Smooth muscle cell (in vitro differentiated cells): Measurements from ENCODE around the gene REC114. TPM values are rescaled to one million over a fixed set of nuclear protein-coding genes. Genes with fewer than 3 reads are reported as not detected.

Experiments
- DNase-seq: peaks from one replicate; lab custom pipeline; 2025; ENCODE audit not compliant: unreplicated experiment; lab: John Stamatoyannopoulos, UW
- H2AFZ ChIP-seq: fragments of 200-600 bp; sonication (generic); 2 replicates; pipeline ENCODE4 v1.6.0; 2016; ENCODE audit warnings: antibody characterized with exemption, low read depth, mild to moderate bottlenecking
- H3F3A ChIP-seq: fragments of 200-600 bp; sonication (generic); 2 replicates; pipeline ENCODE4 v1.6.0; 2017; ENCODE audit warnings: antibody characterized with exemption, low read depth
- H3K27ac ChIP-seq: fragments of 200-600 bp; sonication (generic); 2 replicates; pipeline ENCODE4 v1.5.1; 2016; ENCODE audit warnings: low read depth, mild to moderate bottlenecking
- H3K27me3 ChIP-seq: fragments of 200-600 bp; sonication (generic); 2 replicates; pipeline ENCODE4 v1.6.1; 2016; ENCODE audit warnings: low read depth, mild to moderate bottlenecking
- H3K36me3 ChIP-seq: fragments of 200-600 bp; sonication (generic); 2 replicates; pipeline ENCODE4 v1.5.1; 2016; ENCODE audit warnings: low read depth
- H3K4me1 ChIP-seq: fragments of 200-600 bp; sonication (generic); 2 replicates; pipeline ENCODE4 v1.5.1; 2016; ENCODE audit warnings: low read depth
- H3K4me2 ChIP-seq: fragments of 200-600 bp; sonication (generic); 2 replicates; pipeline ENCODE4 v1.6.0; 2016; ENCODE audit warnings: mild to moderate bottlenecking
- H3K4me3 ChIP-seq: fragments of 200-600 bp; sonication (generic); 2 replicates; pipeline ENCODE4 v1.5.1; 2016; ENCODE audit warnings: mild to moderate bottlenecking
- H3K79me2 ChIP-seq: fragments of 200-600 bp; sonication (generic); 2 replicates; pipeline ENCODE4 v1.6.0; 2016; ENCODE audit warnings: low read depth, mild to moderate bottlenecking
- H3K9ac ChIP-seq: fragments of 200-600 bp; sonication (generic); 2 replicates; pipeline ENCODE4 v1.6.0; 2016; ENCODE audit warnings: low read depth
- H3K9me3 ChIP-seq: fragments of 200-600 bp; sonication (generic); replicated peaks from 2 replicates; pipeline ENCODE4 v1.5.1; 2016; ENCODE audit warnings: low read depth
- H4K20me1 ChIP-seq: fragments of 200-600 bp; sonication (generic); 2 replicates; pipeline ENCODE4 v1.6.0; 2016; ENCODE audit warnings: low read depth
- CTCF ChIP-seq: fragments of 200-600 bp; sonication (generic); IDR thresholded peaks from 2 replicates; pipeline ENCODE4 v1.5.1; 2017; ENCODE audit warnings: borderline replicate concordance, mild to moderate bottlenecking, antibody characterized with exemption; ENCODE audit not compliant: insufficient read depth, poor library complexity, severe bottlenecking
- WGBS: methylation state at CpG from one replicate; pipeline ENCODE4 v1.1.7; 2016; ENCODE audit warnings: low lambda C conversion rate; 5-methylcytosine and 5-hydroxymethylcytosine counted together
- polyA plus RNA-seq: library from polyadenylated mRNA; unstranded; fragments of >200 nt; fragmentation: Nextera tagmentation; extraction: Ambion mirVana; gene quantifications from 2 replicates; pipeline ENCODE4 v1.2.1, GENCODE V29; 2016
- total RNA-seq: library from RNA; depleted of rRNA; stranded (reverse); fragments of >200 nt; gene quantifications from 2 replicates; pipeline ENCODE4 v1.2.3, GENCODE V29; 2014

The REC114 gene
- total and polyA plus RNA-seq, 2 experiments from 2014 or later = not detected

GRCh38 chr15:73504885-73505284 is 61.9 kb downstream of the REC114 start:
- Histone ChIP-seq H3F3A (no peaks in the 10 kb centered on the region), H3K4me2 (no peak overlapping the region), H3K27ac (no peak overlapping the region), H2AFZ (no peak overlapping the region), H3K9ac (no peak overlapping the region), H3K9me3 (no peaks in the 10 kb centered on the region), H3K27me3 (no peaks in the 10 kb centered on the region), H3K36me3 (no peaks in the 10 kb centered on the region), H3K4me3 (no peak overlapping the region), H3K79me2 (no peaks in the 10 kb centered on the region), H3K4me1 (no peaks in the 10 kb centered on the region), H4K20me1 (no peaks in the 10 kb centered on the region)
- DNase-seq = no peak
- no peak for TF ChIP-seq CTCF

GRCh38 chr15:73515527-73515926 is 72.6 kb downstream of the REC114 start:
- no peaks in the 10 kb centered on the region for H3K36me3 ChIP-seq
- DNase-seq = no peak
- no peak for TF ChIP-seq CTCF

GRCh38 chr15:73517566-73517965 is 74.6 kb downstream of the REC114 start:
- Histone ChIP-seq H3K27ac (no peak overlapping the region), H4K20me1 (no peaks in the 10 kb centered on the region), H2AFZ (no peak overlapping the region), H3K4me1 (no peaks in the 10 kb centered on the region), H3K9me3 (no peaks in the 10 kb centered on the region), H3K36me3 (no peaks in the 10 kb centered on the region), H3K4me3 (no peak overlapping the region), H3K9ac (no peak overlapping the region), H3K27me3 (no peaks in the 10 kb centered on the region), H3K4me2 (no peak overlapping the region), H3K79me2 (no peaks in the 10 kb centered on the region), H3F3A (no peaks in the 10 kb centered on the region)
- 69% methylated on average over 2 of the region's 2 CpGs for WGBS
- TF ChIP-seq CTCF = no peak
- no peak for DNase-seq

More at GRCh38 chr15:73515527-73515926, 72.6 kb downstream of the REC114 start:
- no peaks in the 10 kb centered on the region for H3K79me2 ChIP-seq
- no peak overlapping the region for H3K4me2 ChIP-seq
- H3K4me1 ChIP-seq = no peaks in the 10 kb centered on the region
- no peak overlapping the region for H3K4me3 ChIP-seq
- 73% methylated on average over 1 of the region's 1 CpG for WGBS
- no peaks in the 10 kb centered on the region for H3K9me3 ChIP-seq
- no peak overlapping the region for H3K9ac ChIP-seq
- H2AFZ ChIP-seq = no peak overlapping the region
- no peaks in the 10 kb centered on the region for H3F3A ChIP-seq
- no peaks in the 10 kb centered on the region for H3K27me3 ChIP-seq
- no peaks in the 10 kb centered on the region for H4K20me1 ChIP-seq
- no peak overlapping the region for H3K27ac ChIP-seq

- no peak for TF ChIP-seq CTCF
- Histone ChIP-seq H4K20me1 (no peaks in the 10 kb centered on the region), H3K9ac (no peak overlapping the region), H3K27ac (no peak overlapping the region), H2AFZ (no peak overlapping the region), H3F3A (no peaks in the 10 kb centered on the region), H3K79me2 (no peaks in the 10 kb centered on the region), H3K36me3 (no peaks in the 10 kb centered on the region), H3K4me3 (no peak overlapping the region), H3K4me1 (no peaks in the 10 kb centered on the region), H3K9me3 (no peaks in the 10 kb centered on the region), H3K4me2 (no peak overlapping the region), H3K27me3 (no peaks in the 10 kb centered on the region)
- 47% methylated on average over 3 of the region's 3 CpGs for WGBS
- no peak for DNase-seq
These were observed 75.4 kb downstream of the REC114 start for GRCh38 chr15:73518180-73518862.
